Lung (tissue), 12 donors: ENCODE measurements around the gene DDX43. TPM values are rescaled to one million over a fixed set of nuclear protein-coding genes. Genes with fewer than 3 reads are reported as not detected.
A peak's percentile ranks its signal among the peaks of the same experiment; 100 is the strongest.
"Not testable (repeated sequence)": the region's sequence is repeated elsewhere in the genome, so short reads cannot be mapped to it uniquely, and the experiment has no call there.

ENCODE experiments used
- ATAC-seq: fragments of 200-7000 bp; cut with Tn5 transposase; one replicate; pipeline ENCODE4 v1.9.1; 2020; ENCODE audit warnings: moderate number of reproducible peaks; ENCODE audit not compliant: insufficient read depth, low FRiP score
- DNase-seq, 3 donors: peaks; one replicate each; pipeline ENCODE4 v3.0.0-alpha.2; 2013 to 2017
- H3K27ac ChIP-seq, 2 donors: one replicate each; pipeline ENCODE4 v1.5.1; 2013; ENCODE audit warnings: mild to moderate bottlenecking in 2 of 2, moderate library complexity in 2 of 2, control low read depth in 1 of 2, inconsistent platforms in 1 of 2, low read depth in 1 of 2, low read length in 1 of 2
- H3K27me3 ChIP-seq, 3 donors: one replicate each; pipeline ENCODE4 v1.5.1; 2013; ENCODE audit warnings: low read length in 2 of 3; ENCODE audit not compliant: control insufficient read depth in 3 of 3, insufficient read depth in 3 of 3
- H3K36me3 ChIP-seq, 4 donors: one replicate each; pipeline ENCODE4 v1.5.1; 2013; ENCODE audit warnings: low read length in 4 of 4, mild to moderate bottlenecking in 1 of 4, moderate library complexity in 1 of 4; ENCODE audit not compliant: control insufficient read depth in 4 of 4, insufficient read depth in 4 of 4
- H3K4me1 ChIP-seq, 5 donors: one replicate each; pipeline ENCODE4 v1.5.1; 2013; ENCODE audit warnings: low read length in 5 of 5, mild to moderate bottlenecking in 2 of 5, moderate library complexity in 1 of 5; ENCODE audit not compliant: control insufficient read depth in 5 of 5, insufficient read depth in 5 of 5
- H3K4me3 ChIP-seq: one replicate; pipeline ENCODE4 v1.5.1; 2013; ENCODE audit warnings: mild to moderate bottlenecking, control low read depth, moderate library complexity
- H3K9ac ChIP-seq, 2 donors: one replicate each; pipeline ENCODE4 v1.5.1; 2013; ENCODE audit warnings: low read length in 2 of 2, control low read depth in 1 of 2; ENCODE audit not compliant: insufficient read depth in 1 of 2
- H3K9me3 ChIP-seq, 4 donors: one replicate each; pipeline ENCODE4 v1.5.1; 2013; ENCODE audit warnings: low read length in 3 of 4, mild to moderate bottlenecking in 1 of 4, moderate library complexity in 1 of 4; ENCODE audit not compliant: control insufficient read depth in 4 of 4, insufficient read depth in 3 of 4
- WGBS, 2 donors: extraction: QIAGEN DNeasy Blood & Tissue Kit; methylation state at CpG; one replicate each; pipeline ENCODE4 v1.1.7; 2013; 5-methylcytosine and 5-hydroxymethylcytosine counted together
- polyA plus RNA-seq, 2 donors: library from polyadenylated mRNA; stranded (reverse); fragments of 200-250 nt; gene quantifications; one replicate each; pipeline ENCODE4 v1.2.1, GENCODE V29; 2013
- total RNA-seq, 2 donors: library from RNA; depleted of rRNA in 1 of 2; stranded (reverse); fragments of >200 nt in 1 of 2; gene quantifications; one replicate each; pipeline ENCODE4 v1.2.1, GENCODE V29; 2014 to 2021
- TF ChIP-seq, protein P1 (sequence below): IDR thresholded peaks from 2 replicates; pipeline ENCODE4 v1.5.1; 2012; ENCODE audit warnings: mild to moderate bottlenecking; ENCODE audit errors: control extremely low read depth, extremely low read depth
- donor health status: control.
- donor health status: control.
- donor health status: Bipolar disorder and iron deficiency.
- donor health status: healthy.
- donor health status: DM: yes; HTN: yes; CAD: no.

Gene DDX43
- total and polyA plus RNA-seq, 4 donors: 0.14 to 3.0 (median 0.92) TPM

DNA sequence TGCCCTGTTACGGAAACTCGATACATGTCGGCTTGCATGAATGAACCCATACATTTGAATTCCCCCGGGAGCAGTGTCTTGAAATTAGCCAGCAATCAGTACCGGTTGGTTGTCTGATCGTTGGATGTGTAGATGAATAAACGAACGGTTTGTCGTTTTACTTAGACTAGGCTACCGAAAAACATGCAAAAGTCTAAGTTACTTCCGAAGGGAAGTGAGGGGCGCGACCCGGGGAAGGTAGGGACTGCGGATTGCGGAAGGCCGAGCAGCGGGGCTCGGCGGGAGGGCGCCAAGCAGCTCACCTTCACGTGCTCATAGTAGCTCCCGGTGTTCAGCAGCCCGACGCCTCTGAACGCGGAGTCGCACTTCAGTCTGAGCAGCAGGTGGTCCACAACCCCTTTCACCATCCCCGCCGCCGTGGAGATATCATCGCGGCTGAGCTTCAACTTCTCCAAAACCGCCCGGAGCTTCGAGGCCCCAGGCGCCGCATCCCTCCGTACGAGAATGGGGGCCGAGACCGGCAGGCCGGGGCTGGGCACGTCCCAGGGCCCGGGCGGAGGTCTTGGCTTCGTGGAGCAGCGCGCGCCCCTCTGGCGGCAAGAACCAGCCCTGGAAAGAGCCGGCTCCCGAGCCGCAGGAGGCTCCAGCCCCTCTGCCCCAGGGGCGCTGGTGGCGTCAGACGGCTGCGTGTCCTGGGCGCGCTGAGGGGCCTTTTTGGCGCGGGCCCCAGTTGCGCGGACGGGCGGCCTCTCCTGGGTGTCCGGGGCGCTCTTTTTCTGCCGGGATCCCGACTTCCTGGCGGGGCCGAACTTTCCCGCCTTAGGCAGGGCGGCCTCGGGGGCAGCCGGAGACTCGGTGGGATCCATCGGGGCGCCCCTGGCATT lies 56.8 kb downstream of the DDX43 start:
- Histone ChIP-seq H3K27ac (peak overlapping the region; percentile 49 to 93), H3K4me3 (peak overlapping the region; percentile 78), H3K9ac (peak overlapping the region; percentile 63 to 72), H3K9me3 (no peaks in the 10 kb centered on the region), H3K27me3 (no peaks in the 10 kb centered on the region), H3K36me3 (peaks cover 0 to 3% (median 0%) of the 10 kb centered on the region in 4 donors), H3K4me1 (peaks cover 0 to 5% (median 0%) of the 10 kb centered on the region in 5 donors)
- TF ChIP-seq, protein P1, sequence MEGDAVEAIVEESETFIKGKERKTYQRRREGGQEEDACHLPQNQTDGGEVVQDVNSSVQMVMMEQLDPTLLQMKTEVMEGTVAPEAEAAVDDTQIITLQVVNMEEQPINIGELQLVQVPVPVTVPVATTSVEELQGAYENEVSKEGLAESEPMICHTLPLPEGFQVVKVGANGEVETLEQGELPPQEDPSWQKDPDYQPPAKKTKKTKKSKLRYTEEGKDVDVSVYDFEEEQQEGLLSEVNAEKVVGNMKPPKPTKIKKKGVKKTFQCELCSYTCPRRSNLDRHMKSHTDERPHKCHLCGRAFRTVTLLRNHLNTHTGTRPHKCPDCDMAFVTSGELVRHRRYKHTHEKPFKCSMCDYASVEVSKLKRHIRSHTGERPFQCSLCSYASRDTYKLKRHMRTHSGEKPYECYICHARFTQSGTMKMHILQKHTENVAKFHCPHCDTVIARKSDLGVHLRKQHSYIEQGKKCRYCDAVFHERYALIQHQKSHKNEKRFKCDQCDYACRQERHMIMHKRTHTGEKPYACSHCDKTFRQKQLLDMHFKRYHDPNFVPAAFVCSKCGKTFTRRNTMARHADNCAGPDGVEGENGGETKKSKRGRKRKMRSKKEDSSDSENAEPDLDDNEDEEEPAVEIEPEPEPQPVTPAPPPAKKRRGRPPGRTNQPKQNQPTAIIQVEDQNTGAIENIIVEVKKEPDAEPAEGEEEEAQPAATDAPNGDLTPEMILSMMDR: no peak
- DNase-seq (peak; percentile 71 to 74 (median 71)), ATAC-seq (peak; percentile 55)
- WGBS, 2 donors: 1% methylated on average over 69 to 79 of the region's 79 CpGs

DNA sequence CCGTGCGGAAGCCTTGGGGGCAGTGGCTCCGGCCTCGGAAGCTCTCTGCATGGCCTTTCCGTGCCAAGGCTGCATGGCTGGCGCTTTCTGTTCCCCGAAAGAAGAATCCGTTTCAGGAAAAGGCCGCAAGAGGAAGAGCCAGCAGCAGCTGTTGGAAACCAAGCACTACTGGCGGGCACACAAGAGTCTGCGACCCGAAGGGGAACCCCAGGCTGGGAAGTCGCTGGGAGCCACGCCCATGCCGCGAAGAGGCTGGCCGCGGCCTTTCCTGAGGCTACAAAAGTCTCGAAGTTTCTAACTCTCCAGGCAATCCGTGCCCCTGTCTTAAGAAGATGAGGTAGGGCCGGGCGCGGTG lies 57.5 kb downstream of the DDX43 start, which contains the start of gene CGAS:
Gene CGAS (minus strand): TSS at position 191 of the 355 bp plus-strand sequence. CDS start 116 bp downstream, at position 75.
- peak; percentile 85 to 89 (median 87) for DNase-seq
- no peaks in the 10 kb centered on the region for H3K9me3 ChIP-seq

DNA sequence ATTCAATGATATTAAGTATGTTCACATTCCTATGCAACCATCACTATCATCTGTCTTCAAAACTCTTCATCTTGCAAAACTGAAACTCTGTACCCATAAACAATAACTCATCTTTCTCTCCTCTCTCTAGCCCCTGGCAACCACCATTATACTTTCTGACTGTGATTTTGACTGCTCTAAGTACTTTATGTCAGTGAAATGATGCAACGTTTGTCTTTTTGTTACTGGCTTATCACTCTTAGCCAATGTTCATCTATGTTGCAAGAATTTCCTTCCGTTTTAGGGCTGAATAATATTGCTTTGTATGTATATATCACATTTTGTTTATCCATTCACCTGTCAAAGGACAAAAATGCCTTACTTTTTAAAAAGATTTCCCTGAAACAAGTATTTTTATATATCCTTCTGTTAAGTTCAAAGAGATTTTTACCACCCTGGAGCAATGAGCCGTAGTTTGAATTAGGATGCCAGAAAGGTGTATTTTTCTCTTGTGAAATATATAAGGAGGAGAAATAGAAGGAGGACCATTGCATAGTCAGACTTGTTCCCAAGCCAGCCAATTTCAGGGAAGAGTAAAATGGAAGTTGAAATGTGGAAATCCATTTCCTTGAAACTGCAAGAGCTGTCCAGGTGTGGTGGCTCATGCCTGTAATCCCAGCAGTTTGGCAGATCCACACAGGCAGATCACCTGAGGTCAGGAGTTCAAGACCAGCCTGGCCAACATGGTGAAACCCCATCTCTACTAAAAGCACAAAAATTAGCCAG lies 61.4 kb downstream of the DDX43 start:
- TF ChIP-seq, protein P1: no peak
- no peak overlapping the region for H3K27ac ChIP-seq
- H3K9ac ChIP-seq: no peak overlapping the region
- H3K4me1 ChIP-seq: peaks cover 0 to 2% (median 0%) of the 10 kb centered on the region in 5 donors
- no peaks in the 10 kb centered on the region for H3K27me3 ChIP-seq
- no peaks in the 10 kb centered on the region for H3K36me3 ChIP-seq
- WGBS, 2 donors: 24 to 49% methylated on average over 3 of the region's 3 CpGs
- DNase-seq (peak in 1 of 3 donors; percentile 21), ATAC-seq (no peak)
- no peaks in the 10 kb centered on the region for H3K9me3 ChIP-seq
- H3K4me3 ChIP-seq: no peak overlapping the region

More for the DNA sequence above, 57.5 kb downstream of the DDX43 start, which contains the start of gene CGAS:
- peak within 1 kb of the TSS; percentile 63 to 72 for H3K9ac ChIP-seq
- ATAC-seq: peak; percentile 92
- peaks cover 0 to 5% (median 0%) of the 10 kb centered on the region in 5 donors for H3K4me1 ChIP-seq
- peak within 1 kb of the TSS; percentile 78 for H3K4me3 ChIP-seq
- H3K36me3 ChIP-seq: peaks cover 0 to 3% (median 0%) of the 10 kb centered on the region in 4 donors
- 2 to 4% methylated on average over 23 of the region's 23 CpGs for WGBS, 2 donors
- TF ChIP-seq, protein P1: no peak
- H3K27me3 ChIP-seq: no peaks in the 10 kb centered on the region
- peak within 1 kb of the TSS; percentile 49 to 93 for H3K27ac ChIP-seq

DNA sequence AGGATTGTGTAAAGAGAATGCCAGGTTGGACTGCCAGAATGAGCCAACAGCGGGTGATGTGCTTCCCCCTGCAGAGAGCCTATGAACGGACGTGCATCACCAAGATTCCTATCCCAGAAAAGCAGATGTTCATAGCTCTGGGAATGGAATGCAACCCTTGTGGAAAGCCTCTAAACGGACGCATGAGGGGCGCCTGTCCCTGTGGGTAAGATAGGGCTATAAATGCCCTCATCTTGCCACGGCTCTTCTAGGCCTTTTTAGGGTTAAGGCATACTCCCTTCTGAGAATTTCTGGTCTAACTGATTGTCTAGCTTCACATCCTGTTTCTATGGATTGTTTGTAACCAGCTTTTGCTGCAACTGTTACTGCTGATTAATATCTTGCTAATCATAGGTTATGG lies 64.8 kb downstream of the DDX43 start:
- H3K9ac ChIP-seq, H3K36me3 ChIP-seq, ATAC-seq, H3K4me3 ChIP-seq, H3K4me1 ChIP-seq, H3K27ac ChIP-seq, H3K27me3 ChIP-seq, H3K9me3 ChIP-seq, DNase-seq: not testable (repeated sequence)
- 57 to 79% methylated on average over 7 of the region's 7 CpGs for WGBS, 2 donors
